ENCODE data around the gene DRAP1. TPM values are rescaled to one million over a fixed set of nuclear protein-coding genes. Genes with fewer than 3 reads are reported as not detected.

Gene DRAP1, protein sequence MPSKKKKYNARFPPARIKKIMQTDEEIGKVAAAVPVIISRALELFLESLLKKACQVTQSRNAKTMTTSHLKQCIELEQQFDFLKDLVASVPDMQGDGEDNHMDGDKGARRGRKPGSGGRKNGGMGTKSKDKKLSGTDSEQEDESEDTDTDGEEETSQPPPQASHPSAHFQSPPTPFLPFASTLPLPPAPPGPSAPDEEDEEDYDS
- total RNA-seq (2014; rRNA removed; shearing (Covaris generic)): 259 and 262 TPM in 2 replicates

DNA sequence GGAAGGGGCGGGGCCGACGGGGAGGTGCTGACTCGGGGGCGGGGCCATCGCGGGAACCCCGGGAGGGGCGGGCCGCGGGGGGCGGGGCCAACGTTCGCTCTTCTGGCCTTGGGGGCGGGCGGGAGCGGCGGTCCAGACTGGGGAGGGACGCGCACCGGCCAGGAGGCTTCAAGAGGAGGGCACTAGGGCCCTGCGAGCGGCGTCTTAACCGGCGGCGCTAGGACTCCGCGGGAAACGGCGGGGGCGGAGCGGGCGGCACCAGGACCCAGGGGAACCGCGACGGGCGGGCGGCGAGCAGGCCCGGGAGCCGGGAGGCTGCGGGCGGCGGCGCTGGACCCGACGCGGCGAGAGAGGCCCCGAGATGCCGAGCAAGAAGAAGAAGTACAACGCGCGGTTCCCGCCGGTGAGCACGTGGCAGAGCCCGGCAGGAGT, at the start of gene DRAP1:
Gene DRAP1, plus strand, starts transcription at position 286 of the 432 bp plus-strand sequence. Its CDS starts 76 bp downstream, at position 362.
- DNase-seq (ENCODE audit: low spot score): peak; percentile 93

DNA sequence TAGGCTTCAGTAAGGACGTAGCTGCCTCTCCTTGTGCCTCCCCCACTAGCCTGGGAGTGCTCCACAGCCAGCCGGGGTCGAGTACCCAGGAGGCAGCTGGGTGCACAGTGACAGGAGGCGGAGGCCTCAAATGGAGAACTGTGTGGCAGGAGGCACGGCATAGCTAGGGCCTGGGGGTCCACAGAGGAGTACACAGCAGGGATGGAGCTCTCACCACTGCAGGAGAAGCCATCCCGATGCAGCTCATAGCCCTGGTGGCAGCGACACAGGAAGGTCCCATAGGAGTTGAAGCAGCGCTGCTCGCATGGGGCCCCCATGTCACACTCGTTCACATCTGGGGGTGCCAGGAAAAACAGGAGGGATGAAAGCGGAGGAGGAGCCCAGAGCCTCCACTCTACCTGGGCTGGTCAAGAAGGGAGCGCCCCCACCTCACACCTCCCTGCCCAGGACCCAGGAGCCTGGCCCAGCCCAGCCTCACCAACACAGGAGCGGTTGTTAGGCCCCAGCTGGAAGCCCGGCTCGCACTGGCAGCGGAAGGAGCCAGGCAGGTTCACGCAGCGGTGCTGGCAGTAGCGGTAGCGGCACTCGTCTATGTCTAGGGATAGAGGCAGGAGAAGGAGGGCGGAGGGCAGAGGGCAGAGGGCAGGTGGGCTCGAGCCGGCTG, 49.5 kb upstream of the DRAP1 start:
- DNase-seq (ENCODE audit: low spot score): no peak

DNA sequence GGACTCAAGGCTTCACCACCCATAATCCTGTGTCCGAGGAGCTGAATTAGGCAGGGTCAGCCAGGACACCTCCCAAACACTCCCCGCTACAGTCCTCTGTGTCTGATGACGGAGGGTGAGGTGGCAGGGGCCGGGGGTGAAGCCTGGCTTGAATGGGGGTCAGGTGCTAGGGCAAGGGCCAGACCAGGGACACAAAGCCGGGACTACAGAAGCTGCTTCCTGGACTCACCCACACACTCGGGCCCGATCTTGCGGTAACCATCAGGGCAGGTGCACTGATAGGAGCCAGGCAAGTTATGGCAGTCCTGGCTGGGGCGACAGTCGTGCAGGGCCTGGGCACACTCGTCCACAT, 48.9 kb upstream of the DRAP1 start:
- DNase-seq (ENCODE audit: low spot score): no peak

DNA sequence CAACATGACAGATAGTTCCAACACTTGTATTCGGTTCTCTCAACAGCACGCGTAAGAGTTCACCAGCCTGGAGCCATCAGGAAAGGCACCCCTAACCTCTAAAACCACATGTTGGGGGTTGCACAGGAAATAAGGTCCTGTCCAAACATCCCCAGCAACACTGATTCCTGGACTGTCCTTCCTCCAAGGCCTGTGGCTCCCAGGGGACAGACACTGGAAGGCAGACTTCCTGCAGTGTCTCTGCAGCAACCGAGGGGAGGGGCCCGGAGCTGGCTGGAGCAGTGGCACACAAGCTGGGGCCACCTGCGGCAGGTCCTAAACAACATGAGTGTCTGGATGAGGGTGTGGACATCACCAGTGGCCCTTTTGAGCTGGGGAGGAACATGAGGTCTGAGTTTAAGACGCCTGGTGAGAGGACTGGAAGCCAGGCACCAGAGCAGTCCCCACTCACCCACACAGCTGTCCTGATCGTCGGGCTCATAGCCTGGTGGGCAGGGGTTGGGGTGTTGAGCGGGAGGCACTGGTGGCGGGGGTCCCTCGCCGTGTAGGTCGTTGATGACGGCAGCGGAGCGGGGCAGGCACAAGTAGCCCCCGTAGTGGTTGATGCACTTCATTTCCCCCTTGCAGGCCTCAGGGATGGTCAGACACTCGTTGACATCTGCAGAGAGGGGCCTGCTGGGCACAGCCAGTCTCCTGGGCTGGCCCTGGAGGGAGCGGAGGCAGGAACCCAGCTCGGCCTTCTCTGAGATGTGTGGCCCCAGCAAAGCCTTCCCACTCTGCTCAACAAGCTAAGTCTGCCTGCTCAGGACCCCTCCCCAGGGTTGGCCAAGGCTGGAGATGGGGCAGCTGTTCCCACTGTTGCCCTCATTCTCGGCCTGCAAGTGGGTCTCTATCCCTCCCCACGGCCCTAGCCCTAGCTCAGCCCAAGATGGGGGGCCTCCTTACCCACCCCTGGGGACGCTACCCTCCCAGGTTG, 48.2 kb upstream of the DRAP1 start:
- DNase-seq (ENCODE audit: low spot score): no peak

DNA sequence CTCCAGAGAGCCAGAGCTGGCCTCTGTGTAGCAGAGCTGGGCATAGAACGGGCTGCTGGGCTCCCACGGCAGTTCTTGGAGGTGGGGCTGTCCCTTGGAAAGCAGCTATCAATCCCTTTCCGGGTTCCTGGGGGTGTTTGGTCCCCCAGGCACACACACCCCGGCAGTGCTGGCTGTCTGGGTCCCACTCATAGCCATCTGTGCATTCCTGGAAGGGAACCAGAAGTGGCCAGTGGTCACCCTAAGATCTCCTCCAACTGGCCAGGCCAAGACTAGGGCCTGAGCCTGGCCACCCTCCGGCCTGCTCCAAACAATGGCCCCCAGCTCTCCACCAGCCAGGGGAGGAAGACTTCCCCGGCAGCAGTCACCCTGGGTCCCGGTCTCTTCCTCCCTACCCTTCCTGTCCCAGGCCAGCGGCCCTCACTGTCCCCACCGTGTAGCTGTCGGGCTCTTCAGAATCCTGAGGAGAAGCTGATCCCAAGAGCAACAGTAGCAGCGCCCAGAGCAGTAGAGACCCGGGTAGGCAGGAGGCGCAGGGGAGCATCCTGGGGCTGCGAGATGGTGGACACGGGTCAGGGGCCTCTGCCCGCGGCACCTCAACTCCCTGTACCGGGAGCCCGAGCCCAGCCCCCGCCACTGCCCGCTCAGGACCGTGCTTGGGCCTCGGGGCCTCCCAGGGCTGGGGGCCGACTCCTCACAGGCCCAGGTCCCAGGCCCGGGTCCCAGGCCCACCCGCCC, 47.2 kb upstream of the DRAP1 start:
- DNase-seq (ENCODE audit: low spot score): no peak

DNA sequence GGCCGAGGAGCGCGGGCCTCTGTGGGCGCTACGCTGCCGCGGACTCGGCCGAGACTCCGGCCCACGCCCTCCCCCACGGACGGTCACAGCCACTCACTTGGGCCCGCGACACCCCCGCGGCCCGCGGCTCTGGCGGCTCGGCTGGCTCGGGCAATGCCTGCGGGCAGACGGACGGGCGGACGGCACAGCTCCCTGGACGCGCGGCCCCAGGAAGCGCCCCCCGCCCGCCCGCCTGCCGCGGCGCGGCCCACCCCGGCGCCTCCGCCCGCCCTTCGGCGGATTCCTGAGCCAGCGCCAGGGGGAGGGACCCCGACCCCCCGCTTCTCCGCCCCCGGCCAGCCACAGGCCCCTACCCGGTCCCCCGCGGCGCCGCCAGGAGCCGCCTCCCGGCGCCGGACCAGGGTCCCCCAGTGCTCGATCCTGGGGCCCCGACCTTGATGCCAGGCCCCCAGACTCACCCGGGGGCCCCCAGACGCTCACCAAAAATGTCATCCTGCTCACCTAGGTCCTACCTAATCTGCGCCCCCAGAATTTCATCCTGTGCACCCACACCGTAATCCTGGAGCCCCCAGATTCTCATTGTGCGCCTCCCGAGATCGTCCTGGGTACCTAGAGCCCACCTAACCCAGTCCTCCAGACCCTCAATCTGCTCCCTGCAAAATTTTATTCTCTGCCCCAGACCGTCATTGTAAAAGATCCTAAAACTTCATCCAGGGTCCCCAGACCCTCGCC, 46.5 kb upstream of the DRAP1 start, which contains the start of gene EFEMP2:
Gene EFEMP2, minus strand, starts transcription at position 215 of the 732 bp plus-strand sequence. CDS start 446 bp downstream, outside the sequence.
- DNase-seq (ENCODE audit: low spot score): no peak

DNA sequence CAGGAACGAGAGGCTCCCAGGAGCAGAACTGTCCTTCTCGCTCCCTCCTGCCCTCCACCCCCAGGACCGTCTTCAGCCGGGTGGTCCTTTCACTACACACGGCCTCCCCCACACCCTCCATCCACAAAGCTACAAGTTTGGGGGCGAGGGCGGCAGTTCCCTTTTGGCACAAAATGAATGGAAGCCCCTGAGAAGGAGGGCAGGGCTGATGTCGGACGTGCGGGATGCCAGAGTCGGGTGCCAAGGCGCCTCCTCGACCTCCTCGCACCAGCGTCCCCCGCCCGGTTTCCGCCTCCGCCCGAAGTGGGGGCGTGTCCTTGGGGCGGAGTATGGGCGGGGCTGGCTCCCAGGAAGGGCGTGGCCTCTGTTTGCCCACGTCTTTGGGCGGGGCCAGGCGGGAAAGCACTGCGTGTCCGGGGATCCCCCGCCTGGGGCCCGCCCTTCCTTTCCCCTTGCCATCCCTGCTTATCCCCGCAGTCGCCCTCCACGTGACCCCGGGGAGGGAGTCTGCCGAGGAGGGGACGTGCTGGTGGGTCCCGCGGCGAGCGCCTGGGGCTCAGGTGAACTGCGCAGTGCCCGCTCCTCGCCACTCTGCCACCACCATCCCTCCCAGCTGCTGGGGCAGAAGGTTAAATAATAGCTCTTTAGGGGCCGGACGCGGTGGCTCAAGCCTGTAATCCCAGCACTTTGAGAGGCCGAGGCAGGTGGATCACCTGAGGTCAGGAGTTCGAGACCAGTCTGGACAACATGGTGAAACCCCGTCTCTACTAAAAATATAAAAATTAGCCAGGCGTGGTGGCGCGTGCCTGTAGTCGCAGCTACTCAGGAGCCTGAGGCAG, 45.7 kb upstream of the DRAP1 start:
- peak; percentile 86 for DNase-seq (ENCODE audit: low spot score)

DNA sequence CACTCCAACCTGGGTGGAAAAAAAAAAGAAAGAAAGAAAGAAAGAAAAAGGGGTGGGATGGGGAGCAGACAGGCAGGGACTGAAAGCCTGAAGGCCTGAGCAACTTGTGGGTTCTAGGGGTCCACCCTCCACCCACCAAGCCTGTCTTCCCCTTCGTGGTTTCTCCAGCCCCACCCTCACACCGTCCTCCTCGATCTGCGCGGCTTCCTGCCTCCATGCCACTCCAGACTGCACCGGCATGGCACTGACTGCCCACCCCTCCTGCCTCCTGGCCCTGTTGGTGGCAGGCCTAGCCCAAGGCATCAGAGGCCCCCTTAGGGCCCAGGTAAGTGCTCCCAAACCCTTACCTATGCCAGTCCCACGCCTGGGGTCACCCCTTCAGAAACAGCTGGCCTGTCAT, 39.6 kb upstream of the DRAP1 start, which contains the start of gene CTSW:
Gene CTSW, plus strand, starts transcription at position 221 of the 400 bp plus-strand sequence. Its CDS starts 18 bp downstream, at position 239.
- DNase-seq (ENCODE audit: low spot score): no peak

DNA sequence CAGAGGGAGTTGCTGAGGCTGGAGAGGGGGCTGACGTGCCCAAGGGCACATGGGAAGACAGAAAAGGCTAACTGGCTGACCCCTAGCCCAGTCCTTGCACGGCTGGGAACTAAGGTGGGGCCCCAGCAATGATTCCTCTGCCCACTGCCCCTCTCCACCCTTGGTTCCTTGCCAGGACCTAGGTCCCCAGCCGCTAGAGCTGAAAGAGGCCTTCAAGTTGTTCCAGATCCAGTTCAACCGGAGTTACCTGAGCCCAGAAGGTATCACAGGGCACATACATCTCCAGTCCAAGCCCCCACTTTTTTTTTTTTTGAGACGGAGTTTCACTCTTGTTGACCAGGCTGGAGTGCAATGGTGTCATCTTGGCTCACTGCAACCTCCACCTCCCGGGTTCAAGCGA, 39.2 kb upstream of the DRAP1 start:
- no peak for DNase-seq (ENCODE audit: low spot score)

DNA sequence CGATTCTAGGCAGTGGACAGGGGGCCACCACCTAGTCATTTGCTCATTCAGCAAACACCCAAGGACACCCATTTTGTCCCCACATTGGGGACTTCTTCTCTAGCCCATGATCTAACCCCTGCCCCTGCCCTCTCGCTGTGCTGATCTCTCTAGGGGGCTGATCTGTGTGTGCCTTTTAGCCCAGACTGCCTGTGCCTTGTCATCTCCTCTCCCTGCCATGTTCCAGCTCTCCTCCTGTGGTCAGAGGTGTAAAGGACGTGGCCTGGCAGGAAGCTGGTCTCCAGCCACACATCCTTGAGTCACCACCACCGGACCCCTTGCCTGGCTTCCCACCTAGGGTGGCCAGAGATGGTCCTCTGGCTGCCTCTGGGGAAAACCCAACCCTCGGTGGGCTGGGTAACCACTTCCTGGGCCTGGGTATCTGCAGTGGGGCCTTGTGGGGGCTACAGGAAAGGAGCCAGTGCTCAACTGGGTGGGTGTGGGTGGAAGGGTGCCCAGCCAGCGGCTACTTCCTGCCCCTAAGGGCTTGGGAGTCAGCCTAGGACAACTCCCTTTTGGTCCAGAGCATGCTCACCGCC, 38.3 kb upstream of the DRAP1 start:
- no peak for DNase-seq (ENCODE audit: low spot score)

DNA sequence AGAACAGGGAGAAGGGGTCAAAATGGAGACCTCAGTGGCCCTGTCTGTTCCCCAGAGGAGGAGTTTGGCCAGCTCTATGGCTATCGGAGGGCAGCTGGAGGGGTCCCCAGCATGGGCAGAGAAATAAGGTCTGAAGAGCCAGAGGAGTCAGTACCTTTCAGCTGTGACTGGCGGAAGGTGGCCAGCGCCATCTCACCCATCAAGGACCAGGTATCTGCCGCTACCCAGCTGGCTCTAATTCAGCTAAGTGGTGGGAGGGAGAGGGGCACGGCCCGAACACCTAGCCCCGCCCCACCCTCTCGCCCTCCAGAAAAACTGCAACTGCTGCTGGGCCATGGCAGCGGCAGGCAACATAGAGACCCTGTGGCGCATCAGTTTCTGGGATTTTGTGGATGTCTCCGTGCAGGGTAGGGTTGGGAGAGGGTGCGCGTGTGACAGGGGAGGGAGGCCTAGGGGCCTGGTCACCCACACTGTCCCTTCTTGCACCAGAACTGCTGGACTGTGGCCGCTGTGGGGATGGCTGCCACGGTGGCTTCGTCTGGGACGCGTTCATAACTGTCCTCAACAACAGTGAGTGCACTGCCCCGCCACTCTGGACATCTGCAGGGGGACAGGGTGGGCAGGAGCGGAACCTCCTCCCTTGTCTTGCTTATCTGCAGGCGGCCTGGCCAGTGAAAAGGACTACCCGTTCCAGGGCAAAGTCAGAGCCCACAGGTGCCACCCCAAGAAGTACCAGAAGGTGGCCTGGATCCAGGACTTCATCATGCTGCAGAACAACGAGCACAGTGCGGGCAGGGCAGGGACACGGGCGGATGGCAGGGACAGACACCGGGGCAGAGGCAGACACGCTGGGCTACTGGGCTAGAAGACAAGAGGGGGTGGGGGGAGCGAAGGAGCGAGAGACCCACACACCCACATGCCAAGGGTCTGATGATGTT, 36.8 kb upstream of the DRAP1 start:
- no peak for DNase-seq (ENCODE audit: low spot score)

DNA sequence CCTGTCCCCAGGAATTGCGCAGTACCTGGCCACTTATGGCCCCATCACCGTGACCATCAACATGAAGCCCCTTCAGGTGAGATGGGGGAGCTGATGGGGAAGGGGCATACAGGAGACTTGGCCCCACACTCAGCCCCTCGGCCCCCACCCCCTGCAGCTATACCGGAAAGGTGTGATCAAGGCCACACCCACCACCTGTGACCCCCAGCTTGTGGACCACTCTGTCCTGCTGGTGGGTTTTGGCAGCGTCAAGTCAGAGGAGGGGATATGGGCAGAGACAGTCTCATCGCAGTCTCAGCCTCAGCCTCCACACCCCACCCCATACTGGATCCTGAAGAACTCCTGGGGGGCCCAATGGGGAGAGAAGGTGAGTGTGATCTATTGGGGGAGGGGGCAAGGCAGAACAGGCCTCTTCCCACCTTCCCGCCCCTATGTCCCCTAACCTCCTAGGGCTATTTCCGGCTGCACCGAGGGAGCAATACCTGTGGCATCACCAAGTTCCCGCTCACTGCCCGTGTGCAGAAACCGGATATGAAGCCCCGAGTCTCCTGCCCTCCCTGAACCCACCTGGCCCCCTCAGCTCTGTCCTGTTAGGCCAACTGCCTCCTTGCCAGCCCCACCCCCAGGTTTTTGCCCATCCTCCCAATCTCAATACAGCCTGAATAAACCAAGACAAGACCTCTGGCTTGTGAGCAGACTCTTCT, 36.0 kb upstream of the DRAP1 start:
- DNase-seq (ENCODE audit: low spot score): no peak

DNA sequence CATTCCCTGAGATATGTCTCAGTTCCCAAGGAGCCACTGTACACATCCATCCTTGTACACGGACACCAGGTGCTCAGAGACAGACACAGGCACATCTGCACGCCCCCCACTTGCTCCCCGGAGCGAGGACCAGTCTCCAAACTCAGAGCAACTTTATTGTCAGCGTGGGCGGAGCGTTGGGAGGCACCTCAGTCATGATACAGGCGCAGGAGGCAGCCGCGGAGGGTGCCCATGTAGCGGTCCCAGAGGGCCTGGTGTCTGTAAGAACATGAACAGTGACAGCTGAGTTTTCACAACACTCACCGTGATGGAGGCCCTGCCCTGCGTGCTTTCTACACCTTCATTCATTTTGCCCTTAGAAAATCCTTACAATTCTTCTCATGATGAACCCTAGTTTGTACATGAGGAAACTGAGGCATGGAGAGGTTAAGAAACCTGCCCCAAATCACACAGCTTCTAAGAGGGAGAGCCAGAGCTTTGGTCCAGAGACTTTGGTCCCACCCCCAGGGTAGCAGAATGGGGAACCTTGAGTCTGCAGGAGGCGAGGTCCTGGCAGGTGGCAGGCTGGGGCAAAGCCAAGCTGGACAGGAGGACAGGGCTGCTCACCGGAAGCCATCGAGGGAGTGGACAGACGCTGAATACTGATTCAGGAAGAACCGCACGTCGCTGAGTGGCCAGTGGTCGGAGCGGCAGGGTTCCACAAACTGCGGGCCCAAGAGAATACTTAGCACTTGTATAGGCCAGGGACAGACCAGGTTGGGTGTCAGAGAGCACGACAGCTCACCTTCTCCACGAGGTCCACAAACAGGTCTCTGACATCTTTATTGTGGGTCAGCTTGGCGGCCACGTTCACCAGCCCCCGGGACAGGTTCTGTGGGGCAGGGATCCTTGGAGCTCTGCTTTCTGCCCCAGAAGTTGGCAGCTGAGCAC, 35.2 kb upstream of the DRAP1 start:
- DNase-seq (ENCODE audit: low spot score): no peak

DNA sequence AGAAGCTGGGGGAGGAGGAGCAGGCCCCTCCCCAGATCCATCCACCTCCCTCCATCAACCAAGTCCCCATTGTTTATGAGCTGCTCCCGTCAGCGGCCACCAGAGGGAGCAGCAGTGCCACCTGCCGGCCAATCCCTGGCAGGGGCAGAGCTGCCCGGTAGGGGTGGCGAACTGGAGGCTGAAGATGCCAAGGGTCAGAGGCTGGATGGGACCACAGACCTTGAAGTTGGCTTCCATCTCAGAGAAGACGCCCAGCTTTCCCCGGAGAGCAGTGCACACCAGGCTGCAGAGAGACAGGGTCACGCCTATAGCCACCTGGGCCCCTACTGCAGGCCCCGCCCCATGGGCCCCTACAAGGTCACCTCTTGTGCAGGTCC, 34.5 kb upstream of the DRAP1 start:
- no peak for DNase-seq (ENCODE audit: low spot score)

DNA sequence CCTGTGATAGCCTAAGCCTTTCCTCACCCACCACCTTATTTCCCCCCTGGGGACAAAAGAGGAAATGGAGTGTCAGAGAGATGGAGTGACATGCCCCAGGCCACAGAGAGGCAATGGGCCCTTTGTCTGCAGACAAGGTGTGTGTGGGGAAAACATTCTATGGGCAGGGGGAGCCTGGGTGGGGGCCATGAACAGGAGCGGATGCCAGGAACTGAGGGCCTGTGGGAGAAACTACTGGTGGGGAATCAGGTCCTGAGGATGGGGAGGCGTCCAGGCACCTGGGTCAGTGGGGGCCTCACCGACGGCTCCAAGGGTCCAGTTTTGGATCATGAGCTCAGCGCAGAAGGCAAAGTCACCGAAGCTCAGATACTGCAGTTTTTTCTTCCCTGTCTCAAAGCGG, 34.0 kb upstream of the DRAP1 start:
- DNase-seq (ENCODE audit: low spot score): no peak

DNA sequence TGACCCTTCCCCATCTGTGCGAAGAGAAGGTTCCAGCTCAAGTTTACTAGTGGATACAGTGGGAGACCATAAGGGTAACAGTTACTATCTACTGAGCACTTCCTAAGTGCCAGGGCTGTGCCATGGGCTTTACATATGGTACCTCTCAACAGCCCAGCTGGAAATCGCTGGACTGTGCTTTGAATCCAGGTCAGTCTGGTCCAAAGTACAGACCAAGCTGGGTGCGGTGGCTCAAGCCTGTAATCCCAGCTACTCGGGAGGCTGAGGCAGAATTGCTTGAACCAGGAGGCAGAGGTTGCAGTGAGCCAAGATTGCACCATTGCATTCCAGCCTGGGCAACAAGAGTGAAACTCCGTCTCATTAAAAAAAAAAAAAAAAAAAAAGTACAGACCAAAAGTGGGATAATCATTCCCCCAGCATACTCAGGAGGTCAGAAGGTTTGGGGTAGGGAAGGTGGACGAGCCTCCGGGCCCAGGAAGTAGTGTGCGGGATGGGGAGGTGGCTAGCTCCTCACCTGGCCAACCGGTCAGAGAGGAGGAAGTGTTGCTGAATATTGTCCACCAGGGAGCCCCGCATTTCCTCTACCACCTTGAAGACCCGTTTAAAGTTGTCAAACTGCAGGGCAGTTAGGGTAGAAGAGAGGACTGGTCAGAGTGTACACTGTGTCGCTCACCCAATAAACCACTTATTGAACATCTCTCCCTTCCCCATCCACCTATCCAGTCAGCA, 33.3 kb upstream of the DRAP1 start:
- DNase-seq (ENCODE audit: low spot score): no peak

All from A172 (cell line).